WTC11 (cell line): Measurements from ENCODE around the gene AK8. TPM values are rescaled to one million over a fixed set of nuclear protein-coding genes. Genes with fewer than 3 reads are reported as not detected.

Source experiments
- ATAC-seq: fragments of 200-7000 bp; cut with Tn5 transposase; 2 replicates; pipeline ENCODE4 v1.10.0; 2021; ENCODE audit warnings: mild to moderate bottlenecking, moderate library complexity
- Bru-seq: library from RNA; stranded (reverse); fragments of 400-500 nt; gene quantifications from one replicate; lab custom pipeline; 2021; lab: Mats Ljungman, UMichigan
- CTCF ChIA-PET: fragments of 300-600 bp; sonication (Branson Sonifier 250); formaldehyde crosslinking; loops from one replicate; lab custom pipeline; 2021; ENCODE audit warnings: antibody characterized with exemption; lab: Charles Lee
- POLR2A ChIA-PET: fragments of 350-600 bp; sonication (Branson Sonifier 250); formaldehyde crosslinking; loops from one replicate; lab custom pipeline; 2021; ENCODE audit warnings: antibody characterized with exemption; lab: Charles Lee
- DNase-seq: peaks from one replicate; pipeline ENCODE4 v3.0.0; 2021; ENCODE audit warnings: low spot score
- H3K27ac Mint-ChIP-seq: 2 replicates; pipeline ENCODE4 v1.8.0; 2021; ENCODE audit warnings: mixed read lengths
- H3K27me3 Mint-ChIP-seq: 2 replicates; pipeline ENCODE4 v1.8.0; 2021; ENCODE audit warnings: low read depth, mild to moderate bottlenecking, moderate library complexity, mixed read lengths
- H3K36me3 Mint-ChIP-seq: 2 replicates; pipeline ENCODE4 v1.8.0; 2021; ENCODE audit warnings: mixed read lengths
- H3K4me1 Mint-ChIP-seq: 2 replicates; pipeline ENCODE4 v1.8.0; 2022; ENCODE audit warnings: mixed read lengths
- H3K4me3 Mint-ChIP-seq: 2 replicates; pipeline ENCODE4 v1.8.0; 2021; ENCODE audit warnings: mild to moderate bottlenecking, moderate library complexity, mixed read lengths
- H3K9me3 Mint-ChIP-seq: 2 replicates; pipeline ENCODE4 v1.8.0; 2021; ENCODE audit warnings: mixed read lengths
- AFF4 ChIP-seq: sonication (generic); formaldehyde crosslinking; IDR thresholded peaks from 2 replicates; pipeline ENCODE4 v1.8.1; 2023; ENCODE audit warnings: mild to moderate bottlenecking, missing genetic modification reagents, borderline replicate concordance
- CBFB ChIP-seq: sonication (generic); formaldehyde crosslinking; IDR thresholded peaks from 2 replicates; pipeline ENCODE4 v1.8.1; 2022; ENCODE audit warnings: mild to moderate bottlenecking, low read depth, missing genetic modification reagents
- CDX4 ChIP-seq: fragments of 250-450 bp; sonication (Bioruptor Pico); IDR thresholded peaks from 2 replicates; pipeline ENCODE4 v1.9.0; 2021; ENCODE audit warnings: moderate library complexity, mild to moderate bottlenecking, inconsistent platforms, borderline replicate concordance
- EMX1 ChIP-seq: fragments of 250-450 bp; sonication (Bioruptor Pico); IDR thresholded peaks from 2 replicates; pipeline ENCODE4 v1.8.0; 2021; ENCODE audit warnings: mild to moderate bottlenecking
- ETV6 ChIP-seq: sonication (generic); formaldehyde crosslinking; IDR thresholded peaks from 2 replicates; pipeline ENCODE4 v1.8.1; 2022; ENCODE audit warnings: mild to moderate bottlenecking, missing genetic modification reagents
- JUN ChIP-seq: sonication (generic); formaldehyde crosslinking; IDR thresholded peaks from 2 replicates; pipeline ENCODE4 v1.8.0; 2023; ENCODE audit warnings: mild to moderate bottlenecking, missing genetic modification reagents
- MXD4 ChIP-seq: fragments of 250-450 bp; sonication (Bioruptor Pico); IDR thresholded peaks from 2 replicates; pipeline ENCODE4 v1.8.0; 2021; ENCODE audit warnings: mild to moderate bottlenecking, moderate library complexity, borderline replicate concordance
- MYBL2 ChIP-seq: sonication (generic); formaldehyde crosslinking; IDR thresholded peaks from 2 replicates; pipeline ENCODE4 v1.8.1; 2023; ENCODE audit warnings: mild to moderate bottlenecking, moderate library complexity, missing genetic modification reagents
- NFATC4 ChIP-seq: fragments of 250-450 bp; sonication (Bioruptor Pico); IDR thresholded peaks from 2 replicates; pipeline ENCODE4 v1.9.0; 2021; ENCODE audit warnings: mild to moderate bottlenecking
- SMAD3 ChIP-seq: sonication (generic); formaldehyde crosslinking; IDR thresholded peaks from 2 replicates; pipeline ENCODE4 v1.8.0; 2022; ENCODE audit warnings: missing genetic modification reagents, mild to moderate bottlenecking, borderline replicate concordance
- USF2 ChIP-seq: sonication (generic); formaldehyde crosslinking; IDR thresholded peaks from 2 replicates; pipeline ENCODE4 v1.8.1; 2023; ENCODE audit warnings: mild to moderate bottlenecking, missing genetic modification reagents, moderate library complexity
- ZNF416 ChIP-seq: fragments of 250-450 bp; sonication (Bioruptor Pico); IDR thresholded peaks from 2 replicates; pipeline ENCODE4 v1.9.0; 2021; ENCODE audit warnings: mild to moderate bottlenecking, inconsistent platforms
- long read RNA-seq, 3 experiments: library from RNA in 1 of 3; library from capped mRNA in 1 of 3; library from polyadenylated mRNA in 1 of 3; unstranded in 2 of 3; stranded (forward) in 1 of 3; transcript quantifications; one replicate each; pipeline ENCODE4 v2.0.0, GENCODE V29; 2021
- total RNA-seq: library from RNA; stranded (reverse); gene quantifications from 3 replicates; pipeline ENCODE4 v1.2.3, GENCODE V29; 2021
- TF ChIP-seq, protein P1 (sequence below): sonication (generic); formaldehyde crosslinking; conservative IDR thresholded peaks from 2 replicates; pipeline ENCODE4 v1.8.1; 2023; ENCODE audit warnings: mild to moderate bottlenecking, low read depth, missing genetic modification reagents, moderate library complexity
- TF ChIP-seq, protein P2 (sequence below): sonication (generic); formaldehyde crosslinking; IDR thresholded peaks from 2 replicates; pipeline ENCODE4 v1.8.0; 2023; ENCODE audit warnings: missing genetic modification reagents
- TF ChIP-seq, protein P3 (sequence below): sonication (generic); formaldehyde crosslinking; IDR thresholded peaks from 2 replicates; pipeline ENCODE4 v1.8.1; 2023; ENCODE audit warnings: mild to moderate bottlenecking, moderate library complexity, missing genetic modification reagents
- TF ChIP-seq, protein P4 (sequence below): fragments of 250-450 bp; sonication (Bioruptor Pico); conservative IDR thresholded peaks from 2 replicates; pipeline ENCODE4 v1.9.0; 2021; ENCODE audit warnings: mild to moderate bottlenecking
- TF ChIP-seq, protein P5 (sequence below): sonication (generic); formaldehyde crosslinking; IDR thresholded peaks from 2 replicates; pipeline ENCODE4 v1.8.0; 2023; ENCODE audit warnings: mild to moderate bottlenecking, missing genetic modification reagents

AK8 gene
- 0.27 to 0.50 TPM (median 0.48 TPM) in 3 replicates for total RNA-seq
- percentile 26 among the genes with signal in this experiment for Bru-seq, nascent RNA
- long read RNA-seq, experiment 1, partial matches to known transcripts: 0 of 2 reads
- long read RNA-seq, experiment 1, other reads (novel, unspliced or antisense): 2 of 2 reads
- long read RNA-seq, experiment 2, partial matches to known transcripts: 1 of 6 reads
- long read RNA-seq, experiment 2, other reads (novel, unspliced or antisense): 5 of 6 reads
- long read RNA-seq, experiment 3: 0 reads

DNA sequence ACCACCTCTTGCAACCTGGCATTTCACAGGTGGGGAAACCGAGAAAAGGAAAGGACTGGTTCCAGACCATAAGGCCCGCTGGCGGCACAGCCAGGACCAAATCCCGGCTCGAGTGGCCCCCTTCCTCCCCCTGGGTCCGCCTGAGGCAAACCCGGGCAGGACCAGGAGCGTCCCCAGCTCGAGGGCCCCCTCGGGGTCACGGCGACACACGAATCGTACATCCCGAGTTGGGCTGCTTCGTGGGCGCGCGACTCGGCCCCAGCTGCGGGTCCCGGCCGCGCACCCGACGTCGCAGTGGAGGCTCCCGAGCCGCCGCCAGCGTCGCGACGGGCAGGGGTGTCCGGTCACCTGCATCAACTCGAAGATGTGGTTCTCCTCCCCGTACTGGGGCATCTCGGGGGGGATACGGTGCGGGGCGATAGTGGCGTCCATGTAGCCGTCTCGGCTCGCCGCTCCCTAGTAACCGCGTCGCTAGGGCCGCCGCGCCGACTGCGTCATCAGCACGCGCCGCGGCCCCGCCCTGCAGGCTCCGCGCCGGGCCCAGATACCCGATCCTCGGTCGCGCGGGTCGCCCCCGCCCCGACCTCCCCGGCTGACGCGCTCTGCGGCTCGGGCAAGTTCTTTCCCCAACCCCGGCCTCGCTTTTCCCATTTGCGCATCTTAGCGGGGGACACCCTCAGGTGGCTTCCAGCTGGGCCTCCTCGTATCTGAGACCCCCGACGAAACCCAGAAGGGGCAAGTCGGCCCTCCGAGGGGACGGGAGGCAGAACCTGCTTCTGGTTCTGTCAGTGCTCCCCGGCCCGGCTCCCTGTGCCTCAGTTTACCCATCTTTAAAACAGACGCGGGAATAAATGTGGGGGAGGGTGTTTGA, at the start of gene AK8:
AK8 (minus strand) TSS at position 461 of the 871 bp plus-strand sequence; CDS start at position 432, 29 bp downstream.
- H3K27ac Mint-ChIP-seq: no peak within 1 kb of the TSS
- TF ChIP-seq, protein P1, sequence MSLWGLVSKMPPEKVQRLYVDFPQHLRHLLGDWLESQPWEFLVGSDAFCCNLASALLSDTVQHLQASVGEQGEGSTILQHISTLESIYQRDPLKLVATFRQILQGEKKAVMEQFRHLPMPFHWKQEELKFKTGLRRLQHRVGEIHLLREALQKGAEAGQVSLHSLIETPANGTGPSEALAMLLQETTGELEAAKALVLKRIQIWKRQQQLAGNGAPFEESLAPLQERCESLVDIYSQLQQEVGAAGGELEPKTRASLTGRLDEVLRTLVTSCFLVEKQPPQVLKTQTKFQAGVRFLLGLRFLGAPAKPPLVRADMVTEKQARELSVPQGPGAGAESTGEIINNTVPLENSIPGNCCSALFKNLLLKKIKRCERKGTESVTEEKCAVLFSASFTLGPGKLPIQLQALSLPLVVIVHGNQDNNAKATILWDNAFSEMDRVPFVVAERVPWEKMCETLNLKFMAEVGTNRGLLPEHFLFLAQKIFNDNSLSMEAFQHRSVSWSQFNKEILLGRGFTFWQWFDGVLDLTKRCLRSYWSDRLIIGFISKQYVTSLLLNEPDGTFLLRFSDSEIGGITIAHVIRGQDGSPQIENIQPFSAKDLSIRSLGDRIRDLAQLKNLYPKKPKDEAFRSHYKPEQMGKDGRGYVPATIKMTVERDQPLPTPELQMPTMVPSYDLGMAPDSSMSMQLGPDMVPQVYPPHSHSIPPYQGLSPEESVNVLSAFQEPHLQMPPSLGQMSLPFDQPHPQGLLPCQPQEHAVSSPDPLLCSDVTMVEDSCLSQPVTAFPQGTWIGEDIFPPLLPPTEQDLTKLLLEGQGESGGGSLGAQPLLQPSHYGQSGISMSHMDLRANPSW (CRISPR knock-in tag): no peak
- TF ChIP-seq ZNF416 (CRISPR knock-in tag): no peak
- TF ChIP-seq, protein P2, sequence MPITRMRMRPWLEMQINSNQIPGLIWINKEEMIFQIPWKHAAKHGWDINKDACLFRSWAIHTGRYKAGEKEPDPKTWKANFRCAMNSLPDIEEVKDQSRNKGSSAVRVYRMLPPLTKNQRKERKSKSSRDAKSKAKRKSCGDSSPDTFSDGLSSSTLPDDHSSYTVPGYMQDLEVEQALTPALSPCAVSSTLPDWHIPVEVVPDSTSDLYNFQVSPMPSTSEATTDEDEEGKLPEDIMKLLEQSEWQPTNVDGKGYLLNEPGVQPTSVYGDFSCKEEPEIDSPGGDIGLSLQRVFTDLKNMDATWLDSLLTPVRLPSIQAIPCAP (CRISPR knock-in tag): no peak
- TF ChIP-seq SMAD3: no peak
- TF ChIP-seq USF2 (CRISPR knock-in tag): peak; percentile 17; the same call in 1 of the 2 replicates
- TF ChIP-seq, protein P3, sequence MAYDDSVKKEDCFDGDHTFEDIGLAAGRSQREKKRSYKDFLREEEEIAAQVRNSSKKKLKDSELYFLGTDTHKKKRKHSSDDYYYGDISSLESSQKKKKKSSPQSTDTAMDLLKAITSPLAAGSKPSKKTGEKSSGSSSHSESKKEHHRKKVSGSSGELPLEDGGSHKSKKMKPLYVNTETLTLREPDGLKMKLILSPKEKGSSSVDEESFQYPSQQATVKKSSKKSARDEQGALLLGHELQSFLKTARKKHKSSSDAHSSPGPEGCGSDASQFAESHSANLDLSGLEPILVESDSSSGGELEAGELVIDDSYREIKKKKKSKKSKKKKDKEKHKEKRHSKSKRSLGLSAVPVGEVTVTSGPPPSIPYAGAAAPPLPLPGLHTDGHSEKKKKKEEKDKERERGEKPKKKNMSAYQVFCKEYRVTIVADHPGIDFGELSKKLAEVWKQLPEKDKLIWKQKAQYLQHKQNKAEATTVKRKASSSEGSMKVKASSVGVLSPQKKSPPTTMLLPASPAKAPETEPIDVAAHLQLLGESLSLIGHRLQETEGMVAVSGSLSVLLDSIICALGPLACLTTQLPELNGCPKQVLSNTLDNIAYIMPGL (CRISPR knock-in tag): peak; percentile 40; the same call in 1 of the 2 replicates
- TF ChIP-seq EMX1 (CRISPR knock-in tag): no peak
- no peak for TF ChIP-seq MYBL2 (CRISPR knock-in tag)
- TF ChIP-seq, protein P4, sequence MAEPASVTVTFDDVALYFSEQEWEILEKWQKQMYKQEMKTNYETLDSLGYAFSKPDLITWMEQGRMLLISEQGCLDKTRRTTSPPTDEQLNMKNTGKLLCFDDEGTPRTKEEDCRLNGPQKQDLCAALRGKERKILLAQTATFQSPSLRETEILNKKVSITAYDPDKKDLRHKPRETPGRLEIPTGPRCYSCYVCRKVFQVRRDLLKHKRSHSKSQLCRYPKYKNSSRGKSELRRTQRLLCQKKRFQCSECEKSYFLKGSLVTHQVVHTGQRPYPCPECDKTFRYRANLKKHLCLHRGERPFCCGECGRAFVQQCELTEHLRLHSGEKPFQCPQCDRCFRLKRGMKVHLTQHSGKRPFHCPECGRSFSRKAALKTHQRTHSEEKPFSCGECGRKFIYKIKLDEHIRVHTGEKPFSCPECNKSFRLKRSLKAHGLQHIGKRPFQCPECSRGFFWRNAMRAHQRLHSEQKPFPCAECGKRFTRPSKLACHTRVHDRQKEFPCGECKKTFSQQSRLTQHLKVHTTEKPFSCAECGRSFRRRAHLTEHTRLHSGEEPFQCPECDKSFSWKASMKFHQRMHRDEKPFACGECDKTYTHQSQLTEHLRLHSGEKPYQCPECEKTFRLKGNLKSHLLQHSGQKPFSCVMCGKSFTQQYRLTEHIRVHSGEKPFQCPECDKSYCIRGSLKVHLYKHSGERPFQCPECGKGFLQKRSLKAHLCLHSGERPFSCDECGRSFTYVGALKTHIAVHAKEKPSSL (CRISPR knock-in tag): no peak
- no peak for TF ChIP-seq MXD4 (CRISPR knock-in tag)
- no peak for TF ChIP-seq JUN (CRISPR knock-in tag)
- TF ChIP-seq, protein P5, sequence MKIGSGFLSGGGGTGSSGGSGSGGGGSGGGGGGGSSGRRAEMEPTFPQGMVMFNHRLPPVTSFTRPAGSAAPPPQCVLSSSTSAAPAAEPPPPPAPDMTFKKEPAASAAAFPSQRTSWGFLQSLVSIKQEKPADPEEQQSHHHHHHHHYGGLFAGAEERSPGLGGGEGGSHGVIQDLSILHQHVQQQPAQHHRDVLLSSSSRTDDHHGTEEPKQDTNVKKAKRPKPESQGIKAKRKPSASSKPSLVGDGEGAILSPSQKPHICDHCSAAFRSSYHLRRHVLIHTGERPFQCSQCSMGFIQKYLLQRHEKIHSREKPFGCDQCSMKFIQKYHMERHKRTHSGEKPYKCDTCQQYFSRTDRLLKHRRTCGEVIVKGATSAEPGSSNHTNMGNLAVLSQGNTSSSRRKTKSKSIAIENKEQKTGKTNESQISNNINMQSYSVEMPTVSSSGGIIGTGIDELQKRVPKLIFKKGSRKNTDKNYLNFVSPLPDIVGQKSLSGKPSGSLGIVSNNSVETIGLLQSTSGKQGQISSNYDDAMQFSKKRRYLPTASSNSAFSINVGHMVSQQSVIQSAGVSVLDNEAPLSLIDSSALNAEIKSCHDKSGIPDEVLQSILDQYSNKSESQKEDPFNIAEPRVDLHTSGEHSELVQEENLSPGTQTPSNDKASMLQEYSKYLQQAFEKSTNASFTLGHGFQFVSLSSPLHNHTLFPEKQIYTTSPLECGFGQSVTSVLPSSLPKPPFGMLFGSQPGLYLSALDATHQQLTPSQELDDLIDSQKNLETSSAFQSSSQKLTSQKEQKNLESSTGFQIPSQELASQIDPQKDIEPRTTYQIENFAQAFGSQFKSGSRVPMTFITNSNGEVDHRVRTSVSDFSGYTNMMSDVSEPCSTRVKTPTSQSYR (CRISPR knock-in tag): no peak
- TF ChIP-seq CDX4 (CRISPR knock-in tag): no peak
- no peak for TF ChIP-seq NFATC4
- peak; percentile 69; the same call in 1 of the 2 replicates for TF ChIP-seq ETV6
- TF ChIP-seq CBFB: no peak
- TF ChIP-seq AFF4 (CRISPR knock-in tag): no peak

More for the DNA sequence above, at the start of gene AK8:
- H3K27me3 Mint-ChIP-seq: peaks cover 42% of the 10 kb centered on the region
- DNase-seq (peak; percentile 77), ATAC-seq (peak; percentile 69)
- POLR2A ChIA-PET: interaction anchor here (0.7 kb wide), 1 partner anchor 767 kb away, joined by 3 read pairs; no protein-coding TSS in a partner anchor
- no peaks in the 10 kb centered on the region for H3K9me3 Mint-ChIP-seq
- CTCF ChIA-PET: interaction anchor here (0.8 to 2.4 kb wide), 9 partner anchors 24 to 1324 kb away, joined by 3 to 17 read pairs (median 3); partner anchors contain the start of gene CFAP77
- H3K4me3 Mint-ChIP-seq: peak within 1 kb of the TSS; percentile 74
- 0 out of 2 replicates have a peak, but pooled peaks cover 3% of the 10 kb centered on the region for H3K4me1 Mint-ChIP-seq
- H3K36me3 Mint-ChIP-seq: no peaks in the 10 kb centered on the region
